ENCODE data around the gene ADGRG1.

Gene ADGRG1

GRCh38 chr16:57694231-57694724, 65.8 kb downstream of the ADGRG1 start:
- TF ChIP-seq, protein P1, sequence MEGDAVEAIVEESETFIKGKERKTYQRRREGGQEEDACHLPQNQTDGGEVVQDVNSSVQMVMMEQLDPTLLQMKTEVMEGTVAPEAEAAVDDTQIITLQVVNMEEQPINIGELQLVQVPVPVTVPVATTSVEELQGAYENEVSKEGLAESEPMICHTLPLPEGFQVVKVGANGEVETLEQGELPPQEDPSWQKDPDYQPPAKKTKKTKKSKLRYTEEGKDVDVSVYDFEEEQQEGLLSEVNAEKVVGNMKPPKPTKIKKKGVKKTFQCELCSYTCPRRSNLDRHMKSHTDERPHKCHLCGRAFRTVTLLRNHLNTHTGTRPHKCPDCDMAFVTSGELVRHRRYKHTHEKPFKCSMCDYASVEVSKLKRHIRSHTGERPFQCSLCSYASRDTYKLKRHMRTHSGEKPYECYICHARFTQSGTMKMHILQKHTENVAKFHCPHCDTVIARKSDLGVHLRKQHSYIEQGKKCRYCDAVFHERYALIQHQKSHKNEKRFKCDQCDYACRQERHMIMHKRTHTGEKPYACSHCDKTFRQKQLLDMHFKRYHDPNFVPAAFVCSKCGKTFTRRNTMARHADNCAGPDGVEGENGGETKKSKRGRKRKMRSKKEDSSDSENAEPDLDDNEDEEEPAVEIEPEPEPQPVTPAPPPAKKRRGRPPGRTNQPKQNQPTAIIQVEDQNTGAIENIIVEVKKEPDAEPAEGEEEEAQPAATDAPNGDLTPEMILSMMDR (IDR thresholded peaks at IDR 0.05; ENCODE audit: insufficient read depth, low read depth, low read length, missing control alignments) = no peak
- no peak overlapping the region for H3K4me3 ChIP-seq (ENCODE audit: low read depth, low read length)
- no peak for DNase-seq (ENCODE audit: low read depth)

GRCh38 chr16:57694725-57695679, 66.6 kb downstream of the ADGRG1 start, which contains the start of gene DRC7:
TSS of gene DRC7 (plus strand) at chr16:57694806. CDS start at chr16:57697950, 3,144 bp downstream.
- TF ChIP-seq, protein P1 (IDR thresholded peaks at IDR 0.05; ENCODE audit: insufficient read depth, low read depth, low read length, missing control alignments) = no peak
- peak; percentile 49 for DNase-seq (ENCODE audit: low read depth)
- no peak within 1 kb of the TSS for H3K4me3 ChIP-seq (ENCODE audit: low read depth, low read length)

DNA sequence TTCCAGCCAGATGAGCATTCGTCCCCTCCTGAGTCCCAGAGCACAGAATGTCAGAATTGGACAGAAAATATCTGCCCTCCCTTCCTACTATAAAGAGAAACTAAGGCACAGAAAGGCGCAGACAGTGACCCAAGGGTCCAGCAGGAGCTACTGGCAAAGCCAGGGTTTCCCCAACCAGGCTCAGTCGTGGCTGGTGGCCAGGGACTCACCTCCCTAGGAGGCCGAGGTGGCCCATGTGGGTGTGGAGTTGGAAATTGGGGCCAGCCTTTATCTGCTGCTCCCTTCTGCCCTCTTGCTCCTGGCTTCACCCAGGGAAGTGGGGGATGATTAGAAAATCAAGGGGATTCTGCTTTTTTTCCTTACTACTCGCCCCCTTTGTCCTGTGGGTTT, 67.2 kb downstream of the ADGRG1 start:
- DNase-seq (ENCODE audit: low read depth) = no peak
- no peak overlapping the region for H3K4me3 ChIP-seq (ENCODE audit: low read depth, low read length)
- TF ChIP-seq, protein P1 (IDR thresholded peaks at IDR 0.05; ENCODE audit: insufficient read depth, low read depth, low read length, missing control alignments) = no peak

DNA sequence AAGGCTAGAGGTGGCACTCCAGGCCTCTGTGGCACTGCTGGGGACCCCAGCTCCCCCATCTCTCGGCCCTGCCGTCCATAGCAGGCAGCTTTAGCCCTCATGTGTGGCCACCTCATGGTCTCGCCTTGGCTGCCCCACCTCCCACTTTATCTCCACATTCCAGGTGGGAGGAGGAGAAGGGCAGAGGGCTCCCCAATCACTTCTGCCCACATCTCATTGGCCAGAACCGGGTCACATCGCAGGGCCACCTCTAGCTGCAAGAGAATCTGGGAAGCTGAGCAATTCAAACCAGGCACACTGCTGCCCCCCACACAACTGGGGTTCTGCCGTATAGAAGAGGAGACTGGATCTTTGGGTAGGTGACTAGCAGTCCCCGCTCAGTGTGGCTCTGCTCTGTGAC, 67.8 kb downstream of the ADGRG1 start:
- DNase-seq (ENCODE audit: low read depth) = no peak
- TF ChIP-seq, protein P1 (IDR thresholded peaks at IDR 0.05; ENCODE audit: insufficient read depth, low read depth, low read length, missing control alignments) = no peak
- H3K4me3 ChIP-seq (ENCODE audit: low read depth, low read length) = no peak overlapping the region

GRCh38 chr16:57697896-57698537, 69.6 kb downstream of the ADGRG1 start:
- TF ChIP-seq, protein P1 (IDR thresholded peaks at IDR 0.05; ENCODE audit: insufficient read depth, low read depth, low read length, missing control alignments) = no peak
- H3K4me3 ChIP-seq (ENCODE audit: low read depth, low read length) = no peak overlapping the region
- no peak for DNase-seq (ENCODE audit: low read depth)

DNA sequence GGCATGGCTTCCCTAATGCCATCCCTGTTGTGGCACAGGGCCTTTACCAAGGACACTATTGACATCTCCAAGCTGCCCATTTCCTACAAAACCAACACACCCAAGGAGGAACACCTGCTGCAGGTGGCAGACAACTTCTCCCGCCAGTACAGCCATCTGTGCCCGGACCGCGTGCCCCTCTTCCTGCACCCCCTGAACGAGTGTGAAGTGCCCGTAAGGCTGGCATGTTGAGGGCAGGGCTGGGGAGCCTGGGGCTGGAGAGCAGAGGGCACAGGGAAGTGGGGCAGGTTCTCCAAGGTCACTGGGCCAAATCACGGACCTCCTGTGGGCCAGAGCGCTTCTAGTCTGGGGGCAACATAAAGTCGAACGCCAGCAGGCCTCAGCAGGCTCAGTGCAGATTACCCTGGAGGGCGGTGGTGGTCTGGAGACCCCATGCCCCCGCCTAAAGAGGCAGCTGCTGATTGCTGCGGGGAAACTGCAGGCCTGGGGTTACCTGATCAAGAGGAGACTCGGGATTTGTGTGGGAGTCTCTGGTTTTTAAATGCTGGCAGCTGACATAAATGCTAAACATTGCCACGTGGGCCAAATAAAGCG, 70.5 kb downstream of the ADGRG1 start:
- no peak for DNase-seq (ENCODE audit: low read depth)

More for the DNA sequence above, 70.5 kb downstream of the ADGRG1 start:
- no peak overlapping the region for H3K4me3 ChIP-seq (ENCODE audit: low read depth, low read length)
- TF ChIP-seq, protein P1 (IDR thresholded peaks at IDR 0.05; ENCODE audit: insufficient read depth, low read depth, low read length, missing control alignments) = no peak
